K562 (cell line): Measurements from ENCODE around the gene CALU. TPM values are rescaled to one million over a fixed set of nuclear protein-coding genes. Genes with fewer than 3 reads are reported as not detected.

Experiments
- CREBBP ChIP-seq: IDR thresholded peaks from one replicate; pipeline ENCODE4 v1.6.1; 2012; ENCODE audit warnings: low read depth, mild to moderate bottlenecking, control low read depth, inconsistent platforms, low read length
- DACH1 ChIP-seq: fragments of 450-650 bp; IDR thresholded peaks from 2 replicates; pipeline ENCODE4 v1.6.1; 2018; ENCODE audit not compliant: partially characterized antibody
- ELF1 ChIP-seq: fragments of 200-800 bp; sonication (Bioruptor generic); IDR thresholded peaks from 2 replicates; pipeline ENCODE4 v1.6.1; 2016; ENCODE audit warnings: missing genetic modification characterization, missing compliant biosample characterization
- FOXJ2 ChIP-seq: fragments of 200-800 bp; sonication (Bioruptor generic); IDR thresholded peaks from 2 replicates; pipeline ENCODE4 v1.6.1; 2016; ENCODE audit warnings: missing genetic modification characterization, missing compliant biosample characterization
- HMG20B ChIP-seq: fragments of 250-450 bp; sonication (Bioruptor Pico); IDR thresholded peaks from 2 replicates; pipeline ENCODE4 v1.5.0; 2021; ENCODE audit warnings: mild to moderate bottlenecking
- PHF8 ChIP-seq: fragments of 200-600 bp; sonication (generic); IDR thresholded peaks from 2 replicates; pipeline ENCODE4 v1.6.1; 2012; ENCODE audit warnings: mixed run types, mild to moderate bottlenecking, inconsistent platforms, low read length, moderate library complexity, borderline replicate concordance
- POLR3G ChIP-seq: IDR thresholded peaks from 2 replicates; pipeline ENCODE4 v1.6.1; 2011; ENCODE audit not compliant: insufficient read length, insufficient replicate concordance; ENCODE audit errors: extremely low read depth
- SIN3B ChIP-seq: fragments of 450-650 bp; IDR thresholded peaks from 2 replicates; pipeline ENCODE4 v1.6.1; 2017; ENCODE audit warnings: low read depth, mild to moderate bottlenecking, moderate library complexity
- SMAD3 ChIP-seq: fragments of 450-650 bp; formaldehyde crosslinking; conservative IDR thresholded peaks from 2 replicates; pipeline ENCODE4 v1.4.0; 2020; ENCODE audit warnings: mild to moderate bottlenecking
- SRF ChIP-seq, 2 experiments: fragments of 250-450, 450-650 bp in 1 of 2; sonication (Bioruptor Pico) in 1 of 2; sonication (generic) in 1 of 2; formaldehyde crosslinking; IDR thresholded peaks; 2 replicates each; pipeline versions ENCODE4 v1.5.0 to v1.5.1; 2020 to 2022; ENCODE audit warnings: mild to moderate bottlenecking in 1 of 2, missing genetic modification reagents in 1 of 2
- TEAD4 ChIP-seq, 2 experiments: sonication (generic) in 1 of 2; formaldehyde crosslinking in 1 of 2; IDR thresholded peaks; 2 replicates each; pipeline versions ENCODE4 v1.6.1 to v1.8.0; 2012 to 2022; ENCODE audit warnings: borderline replicate concordance in 1 of 2, inconsistent platforms in 1 of 2, low read length in 1 of 2, mild to moderate bottlenecking in 1 of 2, missing genetic modification reagents in 1 of 2
- ZBTB8A ChIP-seq: fragments of 450-650 bp; IDR thresholded peaks from 2 replicates; pipeline ENCODE4 v1.6.1; 2018; ENCODE audit warnings: mild to moderate bottlenecking, moderate library complexity; ENCODE audit not compliant: partially characterized antibody
- ZFPM2 ChIP-seq: fragments of 250-450 bp; sonication (Bioruptor Pico); IDR thresholded peaks from 2 replicates; pipeline ENCODE4 v1.5.1; 2022; ENCODE audit warnings: mild to moderate bottlenecking
- ZNF324 ChIP-seq: fragments of 250-450 bp; sonication (Bioruptor Pico); IDR thresholded peaks from 2 replicates; pipeline ENCODE4 v1.4.0; 2020; ENCODE audit warnings: mild to moderate bottlenecking
- ZNF436 ChIP-seq: fragments of 250-450, 450-650 bp; sonication (Bioruptor Pico); formaldehyde crosslinking; IDR thresholded peaks from 2 replicates; pipeline ENCODE4 v1.7.0; 2020; ENCODE audit warnings: mild to moderate bottlenecking
- ZNF589 ChIP-seq: fragments of 200-800 bp; sonication (Bioruptor generic); IDR thresholded peaks from 2 replicates; pipeline ENCODE4 v1.6.1; 2016; ENCODE audit warnings: low read depth, missing genetic modification characterization, missing compliant biosample characterization
- polyA plus RNA-seq, 8 experiments: library from polyadenylated mRNA; depleted of rRNA in 4 of 8; stranded (reverse) in 5 of 8; unstranded in 3 of 8; fragments of >200 nt; fragmentation: Nextera tagmentation in 2 of 8; fragmentation: Illumina TruSeq in 1 of 8; extraction: Ambion mirVana in 2 of 8; extraction: Trizol in 1 of 8; gene quantifications; 2 replicates each; pipeline versions ENCODE4 v1.2.1 to v1.2.3, GENCODE V29; 2011 to 2014; ENCODE audit warnings: inconsistent platforms in 1 of 8, missing spikeins in 1 of 8
- total RNA-seq, 7 experiments: library from RNA; depleted of rRNA in 6 of 7; stranded (reverse); fragments of >200 nt in 6 of 7; fragmentation: Illumina TruSeq in 2 of 7; extraction: Trizol in 2 of 7; gene quantifications; 2 replicates each; pipeline versions ENCODE4 v1.2.1 to v1.2.3, GENCODE V29; 2011 to 2021; ENCODE audit warnings: low replicate concordance in 1 of 7
- TF ChIP-seq, protein P1 (sequence below): sonication (generic); formaldehyde crosslinking; IDR thresholded peaks from 2 replicates; pipeline ENCODE4 v1.8.0; 2023; ENCODE audit warnings: mild to moderate bottlenecking, missing genetic modification reagents
- TF ChIP-seq, protein P2 (sequence below): IDR thresholded peaks from 2 replicates; pipeline ENCODE4 v1.6.1; 2012; ENCODE audit warnings: low read depth, low read length, improper control_type of control experiment, borderline replicate concordance
- TF ChIP-seq, protein P3 (sequence below): fragments of 250-450 bp; sonication (Bioruptor Pico); IDR thresholded peaks from 2 replicates; pipeline ENCODE4 v1.8.0; 2022; ENCODE audit warnings: moderate library complexity, mild to moderate bottlenecking, inconsistent platforms
- TF ChIP-seq, protein P4 (sequence below): IDR thresholded peaks from 2 replicates; pipeline ENCODE4 v1.6.1; 2011; ENCODE audit not compliant: insufficient read length; ENCODE audit errors: extremely low read depth
- TF ChIP-seq, protein P5 (sequence below): fragments of 450-650 bp; IDR thresholded peaks from 2 replicates; pipeline ENCODE4 v1.6.1; 2016; ENCODE audit warnings: antibody characterized with exemption

CALU gene
- total and polyA plus RNA-seq, 9 of the 15 experiments (the other 6 are each of a cell fraction or from before 2014, with no cell fraction given) = 166 to 286 (median 215) TPM

DNA sequence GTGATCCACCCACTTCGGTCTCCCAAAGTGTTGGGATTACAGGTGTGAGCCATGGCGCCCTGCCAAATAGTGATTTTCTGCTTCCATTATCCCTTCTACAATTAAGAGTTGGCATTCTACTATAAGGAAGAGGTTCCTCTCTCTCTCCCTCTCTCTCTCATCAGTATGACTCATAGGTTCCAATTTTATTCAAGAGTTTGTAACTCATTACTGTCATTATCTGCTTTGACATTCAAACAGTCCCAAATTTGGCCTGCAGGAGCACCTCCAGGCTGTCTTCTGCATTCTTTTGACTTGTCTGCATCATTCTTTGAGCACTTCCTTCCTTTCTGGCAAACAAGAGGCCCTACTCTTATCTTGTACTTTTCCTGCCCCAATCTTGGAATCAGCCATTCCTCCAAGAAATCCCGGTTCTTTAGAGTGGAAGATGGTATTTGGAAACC is 33.2 kb upstream of the CALU start (continued):
- TF ChIP-seq, protein P1, sequence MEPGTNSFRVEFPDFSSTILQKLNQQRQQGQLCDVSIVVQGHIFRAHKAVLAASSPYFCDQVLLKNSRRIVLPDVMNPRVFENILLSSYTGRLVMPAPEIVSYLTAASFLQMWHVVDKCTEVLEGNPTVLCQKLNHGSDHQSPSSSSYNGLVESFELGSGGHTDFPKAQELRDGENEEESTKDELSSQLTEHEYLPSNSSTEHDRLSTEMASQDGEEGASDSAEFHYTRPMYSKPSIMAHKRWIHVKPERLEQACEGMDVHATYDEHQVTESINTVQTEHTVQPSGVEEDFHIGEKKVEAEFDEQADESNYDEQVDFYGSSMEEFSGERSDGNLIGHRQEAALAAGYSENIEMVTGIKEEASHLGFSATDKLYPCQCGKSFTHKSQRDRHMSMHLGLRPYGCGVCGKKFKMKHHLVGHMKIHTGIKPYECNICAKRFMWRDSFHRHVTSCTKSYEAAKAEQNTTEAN (CRISPR knock-in tag) = no peak
- TF ChIP-seq DACH1 = no peak
- no peak for TF ChIP-seq SMAD3
- TF ChIP-seq, protein P2, sequence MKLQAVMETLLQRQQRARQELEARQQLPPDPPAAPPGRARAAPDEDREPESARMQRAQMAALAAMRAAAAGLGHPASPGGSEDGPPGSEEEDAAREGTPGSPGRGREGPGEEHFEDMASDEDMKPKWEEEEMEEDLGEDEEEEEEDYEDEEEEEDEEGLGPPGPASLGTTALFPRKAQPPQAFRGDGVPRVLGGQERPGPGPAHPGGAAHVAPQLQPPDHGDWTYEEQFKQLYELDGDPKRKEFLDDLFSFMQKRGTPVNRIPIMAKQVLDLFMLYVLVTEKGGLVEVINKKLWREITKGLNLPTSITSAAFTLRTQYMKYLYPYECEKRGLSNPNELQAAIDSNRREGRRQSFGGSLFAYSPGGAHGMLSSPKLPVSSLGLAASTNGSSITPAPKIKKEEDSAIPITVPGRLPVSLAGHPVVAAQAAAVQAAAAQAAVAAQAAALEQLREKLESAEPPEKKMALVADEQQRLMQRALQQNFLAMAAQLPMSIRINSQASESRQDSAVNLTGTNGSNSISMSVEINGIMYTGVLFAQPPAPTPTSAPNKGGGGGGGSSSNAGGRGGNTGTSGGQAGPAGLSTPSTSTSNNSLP = peak; percentile 13; the same call in 1 of the 2 replicates
- TF ChIP-seq ZNF436 (CRISPR knock-in tag) = no peak
- no peak for TF ChIP-seq FOXJ2
- TF ChIP-seq SIN3B = no peak
- no peak for TF ChIP-seq ELF1 (tag)
- TF ChIP-seq ZBTB8A = no peak
- TF ChIP-seq HMG20B = no peak
- TF ChIP-seq, protein P3, sequence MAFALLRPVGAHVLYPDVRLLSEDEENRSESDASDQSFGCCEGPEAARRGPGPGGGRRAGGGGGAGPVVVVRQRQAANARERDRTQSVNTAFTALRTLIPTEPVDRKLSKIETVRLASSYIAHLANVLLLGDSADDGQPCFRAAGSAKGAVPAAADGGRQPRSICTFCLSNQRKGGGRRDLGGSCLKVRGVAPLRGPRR (CRISPR knock-in tag) = no peak
- TF ChIP-seq, protein P4, sequence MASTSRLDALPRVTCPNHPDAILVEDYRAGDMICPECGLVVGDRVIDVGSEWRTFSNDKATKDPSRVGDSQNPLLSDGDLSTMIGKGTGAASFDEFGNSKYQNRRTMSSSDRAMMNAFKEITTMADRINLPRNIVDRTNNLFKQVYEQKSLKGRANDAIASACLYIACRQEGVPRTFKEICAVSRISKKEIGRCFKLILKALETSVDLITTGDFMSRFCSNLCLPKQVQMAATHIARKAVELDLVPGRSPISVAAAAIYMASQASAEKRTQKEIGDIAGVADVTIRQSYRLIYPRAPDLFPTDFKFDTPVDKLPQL = no peak
- TF ChIP-seq PHF8 = no peak
- TF ChIP-seq TEAD4 (IDR thresholded peaks at IDR 0.05; ENCODE audit: low read length) = no peak
- no peak for TF ChIP-seq TEAD4 (CRISPR knock-in tag; IDR thresholded peaks at IDR 0.05; ENCODE audit: borderline replicate concordance)
- no peak for TF ChIP-seq ZNF589 (CRISPR knock-in tag)
- TF ChIP-seq ZFPM2 (CRISPR knock-in tag) = no peak
- no peak for TF ChIP-seq POLR3G
- TF ChIP-seq, protein P5, sequence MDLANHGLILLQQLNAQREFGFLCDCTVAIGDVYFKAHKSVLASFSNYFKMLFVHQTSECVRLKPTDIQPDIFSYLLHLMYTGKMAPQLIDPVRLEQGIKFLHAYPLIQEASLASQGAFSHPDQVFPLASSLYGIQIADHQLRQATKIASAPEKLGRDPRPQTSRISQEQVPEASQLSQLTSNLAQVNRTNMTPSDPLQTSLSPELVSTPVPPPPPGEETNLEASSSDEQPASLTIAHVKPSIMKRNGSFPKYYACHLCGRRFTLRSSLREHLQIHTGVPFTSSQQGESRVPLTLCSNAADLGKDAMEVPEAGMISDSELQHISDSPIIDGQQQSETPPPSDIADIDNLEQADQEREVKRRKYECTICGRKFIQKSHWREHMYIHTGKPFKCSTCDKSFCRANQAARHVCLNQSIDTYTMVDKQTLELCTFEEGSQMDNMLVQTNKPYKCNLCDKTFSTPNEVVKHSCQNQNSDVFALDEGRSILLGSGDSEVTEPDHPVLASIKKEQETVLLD = no peak
- no peak for TF ChIP-seq CREBBP
- TF ChIP-seq ZNF324 (CRISPR knock-in tag) = no peak
- peak in 1 of 2 experiments; percentile 66; a peak in 1 of 4 replicates for TF ChIP-seq SRF (CRISPR knock-in tag; IDR thresholded peaks at IDR 0.05)
